GM13977 (cell line): ENCODE data around the gene C1orf226.
"Not testable (repeated sequence)": the region's sequence is repeated elsewhere in the genome, so short reads cannot be mapped to it uniquely, and the experiment has no call there.

Experiments
- DNase-seq: peaks from one replicate; pipeline ENCODE4 v3.0.0; 2012; ENCODE audit warnings: low spot score
- CTCF ChIP-seq: IDR thresholded peaks from 2 replicates; pipeline ENCODE4 v1.5.1; 2012; ENCODE audit warnings: mild to moderate bottlenecking, control low read depth; ENCODE audit not compliant: insufficient read depth; ENCODE audit errors: extremely low read depth, missing control alignments
- in situ Hi-C: fragments of 300-500 bp; cut with MboI; formaldehyde crosslinking; loops from one replicate; pipeline ENCODE4 v1.12.0; 2022; ENCODE audit warnings: low sequenced_read_pairs, low pct_unique_long_range_greater_than_20kb, mixed read lengths, inconsistent platforms; ENCODE audit not compliant: unreplicated experiment

Gene C1orf226

GRCh38 chr1:162422662-162423375 is 41.3 kb downstream of the C1orf226 start:
- DNase-seq, result no peak
- no peak for TF ChIP-seq CTCF
- in situ Hi-C loops, result no loop called here

GRCh38 chr1:162430583-162430982 is 49.1 kb downstream of the C1orf226 start:
- in situ Hi-C loops, result no loop called here
- TF ChIP-seq CTCF, result no peak
- DNase-seq, result no peak

- in situ Hi-C loops, DNase-seq: not testable (repeated sequence)
Observed at GRCh38 chr1:162432977-162433713, 51.6 kb downstream of the C1orf226 start.
